IMR-90 (cell line): ENCODE measurements around the gene ATG7. TPM values are rescaled to one million over a fixed set of nuclear protein-coding genes. Genes with fewer than 3 reads are reported as not detected.

ENCODE experiments used
- ATAC-seq: fragments of 200-7000 bp; cut with Tn5 transposase; 2 replicates; pipeline ENCODE4 v1.9.1; 2020; ENCODE audit warnings: low read depth, mild to moderate bottlenecking, moderate library complexity
- BruUV-seq: library from RNA; stranded (reverse); fragments of 400-500 nt; replicated peaks from 2 replicates; lab custom pipeline; 2021; lab: Mats Ljungman, UMichigan
- CTCF ChIA-PET: fragments of 300-600 bp; formaldehyde crosslinking; extraction: SDS; loops from one replicate; lab custom pipeline; 2021; ENCODE audit warnings: antibody characterized with exemption; lab: Yijun Ruan, JAX
- POLR2A ChIA-PET: fragments of 300-600 bp; sonication (Branson Sonifier 250); formaldehyde crosslinking; loops from one replicate; lab custom pipeline; 2022; ENCODE audit warnings: antibody characterized with exemption; ENCODE audit not compliant: unreplicated experiment; lab: Charles Lee
- DNase-seq: peaks from one replicate; pipeline ENCODE4 v3.0.0; 2013
- H2AFZ ChIP-seq: replicated peaks from 2 replicates; pipeline ENCODE3; 2013; ENCODE audit warnings: low read length, mild to moderate bottlenecking; ENCODE audit not compliant: poor library complexity
- H2AK5ac ChIP-seq: 2 replicates; pipeline ENCODE4 v1.6.1; 2013; ENCODE audit warnings: low read depth, low read length, inconsistent platforms
- H2AK9ac ChIP-seq: replicated peaks from 2 replicates; pipeline ENCODE3; 2013; ENCODE audit warnings: mild to moderate bottlenecking, low read depth, low read length, moderate library complexity; ENCODE audit not compliant: poor library complexity
- H2BK120ac ChIP-seq: 2 replicates; pipeline ENCODE4 v1.6.1; 2013; ENCODE audit warnings: low read depth, low read length, inconsistent platforms
- H2BK15ac ChIP-seq: 3 replicates; pipeline ENCODE4 v1.6.1; 2013; ENCODE audit warnings: low read depth, low read length, inconsistent platforms
- H2BK20ac ChIP-seq: 2 replicates; pipeline ENCODE4 v1.6.1; 2013; ENCODE audit warnings: low read depth, mild to moderate bottlenecking, inconsistent platforms, low read length, moderate library complexity
- H2BK5ac ChIP-seq: 2 replicates; pipeline ENCODE4 v1.6.1; 2013; ENCODE audit warnings: mild to moderate bottlenecking, low read depth, low read length, inconsistent platforms; ENCODE audit not compliant: poor library complexity, severe bottlenecking
- H3K14ac ChIP-seq: replicated peaks from 2 replicates; pipeline ENCODE4 v1.6.1; 2013; ENCODE audit warnings: low read depth, low read length, inconsistent platforms
- H3K18ac ChIP-seq: 2 replicates; pipeline ENCODE4 v1.6.1; 2013; ENCODE audit warnings: low read depth, low read length, control low read depth
- H3K23ac ChIP-seq: 2 replicates; pipeline ENCODE4 v1.6.1; 2013; ENCODE audit warnings: low read depth, low read length, inconsistent platforms
- H3K27ac ChIP-seq: 2 replicates; pipeline ENCODE4 v1.5.1; 2013; ENCODE audit warnings: mild to moderate bottlenecking, control low read depth, low read length; ENCODE audit not compliant: insufficient read depth
- H3K27me3 ChIP-seq: 2 replicates; pipeline ENCODE4 v1.6.1; 2013; ENCODE audit warnings: low read length; ENCODE audit not compliant: control insufficient read depth, insufficient read depth
- H3K36me3 ChIP-seq: 2 replicates; pipeline ENCODE4 v1.6.1; 2013; ENCODE audit warnings: low read length, mixed read lengths; ENCODE audit not compliant: control insufficient read depth, insufficient read depth
- H3K4ac ChIP-seq: 2 replicates; pipeline ENCODE4 v1.6.1; 2013; ENCODE audit warnings: low read depth, low read length, inconsistent platforms
- H3K4me1 ChIP-seq: 2 replicates; pipeline ENCODE4 v1.6.1; 2013; ENCODE audit warnings: low read length, mixed read lengths; ENCODE audit not compliant: control insufficient read depth, insufficient read depth
- H3K4me2 ChIP-seq: 2 replicates; pipeline ENCODE4 v1.6.1; 2013; ENCODE audit warnings: low read depth, mild to moderate bottlenecking, control low read depth, low read length, moderate library complexity
- H3K4me3 ChIP-seq: 2 replicates; pipeline ENCODE4 v1.5.1; 2013; ENCODE audit warnings: low read depth, mild to moderate bottlenecking, control low read depth, low read length, moderate library complexity; ENCODE audit not compliant: insufficient read depth
- H3K56ac ChIP-seq: 2 replicates; pipeline ENCODE4 v1.6.1; 2013; ENCODE audit warnings: low read length, inconsistent platforms; ENCODE audit not compliant: insufficient read depth; ENCODE audit errors: extremely low read depth
- H3K79me1 ChIP-seq, 2 experiments: 2 replicates each; pipeline ENCODE4 v1.6.1; 2013; ENCODE audit warnings: low read length in 2 of 2, inconsistent platforms in 1 of 2, low read depth in 1 of 2
- H3K9ac ChIP-seq: 2 replicates; pipeline ENCODE4 v1.6.1; 2013; ENCODE audit warnings: low read depth, low read length, control low read depth
- H3K9me1 ChIP-seq: 2 replicates; pipeline ENCODE4 v1.6.1; 2013; ENCODE audit warnings: low read length, inconsistent platforms; ENCODE audit not compliant: insufficient read depth
- H3K9me3 ChIP-seq: 2 replicates; pipeline ENCODE4 v1.6.1; 2013; ENCODE audit warnings: low read length; ENCODE audit not compliant: control insufficient read depth, insufficient read depth
- H4K20me1 ChIP-seq: 2 replicates; pipeline ENCODE4 v1.6.1; 2013; ENCODE audit warnings: low read length, inconsistent platforms; ENCODE audit not compliant: insufficient read depth
- H4K5ac ChIP-seq: 2 replicates; pipeline ENCODE4 v1.6.1; 2013; ENCODE audit warnings: mild to moderate bottlenecking, low read depth, low read length, control low read depth
- H4K8ac ChIP-seq, 2 experiments: 2 replicates each; pipeline ENCODE4 v1.6.1; 2013; ENCODE audit warnings: low read depth in 2 of 2, low read length in 2 of 2, control low read depth in 1 of 2, inconsistent platforms in 1 of 2
- H4K91ac ChIP-seq: 2 replicates; pipeline ENCODE4 v1.6.1; 2013; ENCODE audit warnings: low read depth, low read length, inconsistent platforms; ENCODE audit not compliant: insufficient read depth
- CEBPB ChIP-seq: IDR thresholded peaks from 2 replicates; pipeline ENCODE4 v1.6.1; 2012; ENCODE audit warnings: low read depth, low read length, improper control_type of control experiment
- MAZ ChIP-seq: IDR thresholded peaks from 2 replicates; pipeline ENCODE4 v1.6.1; 2012; ENCODE audit warnings: low read depth, mild to moderate bottlenecking, low read length, improper control_type of control experiment, moderate library complexity, borderline replicate concordance
- RCOR1 ChIP-seq: IDR thresholded peaks from 2 replicates; pipeline ENCODE4 v1.6.1; 2012; ENCODE audit warnings: mild to moderate bottlenecking, low read length, improper control_type of control experiment; ENCODE audit not compliant: insufficient replicate concordance
- WGBS, 2 experiments: methylation state at CpG; one replicate each; pipeline versions ENCODE4 v1.1.5 to v1.1.7; 2013; ENCODE audit warnings: missing lambda C conversion rate in 2 of 2; ENCODE audit not compliant: insufficient read length in 1 of 2; ENCODE audit errors: extremely low coverage in 2 of 2; 5-methylcytosine and 5-hydroxymethylcytosine counted together
- dilution Hi-C: fragments of 300-500 bp; cut with HindIII; formaldehyde crosslinking; loops from one replicate; pipeline ENCODE4 v1.14.3; 2018; ENCODE audit warnings: low sequenced_read_pairs; ENCODE audit not compliant: unreplicated experiment
- in situ Hi-C: fragments of 300-500 bp; cut with MboI; formaldehyde crosslinking; loops from 3 replicates; pipeline ENCODE4 v1.14.3; 2019; ENCODE audit warnings: low sequenced_read_pairs, inconsistent platforms, mixed read lengths
- intact Hi-C: fragments of 100-400 bp; cut with micrococcal nuclease; formaldehyde crosslinking; loops from 2 replicates; pipeline ENCODE4 v1.10.0; 2022
- polyA plus RNA-seq, 3 experiments: library from polyadenylated mRNA; depleted of rRNA; stranded (reverse); fragments of >200 nt; gene quantifications; 2 replicates each; pipeline ENCODE4 v1.2.3, GENCODE V29; 2012; ENCODE audit warnings: low replicate concordance in 1 of 3
- total RNA-seq: library from RNA; depleted of rRNA; stranded (reverse); fragments of >200 nt; gene quantifications from 2 replicates; pipeline ENCODE4 v1.2.3, GENCODE V29; 2012

The ATG7 gene
- total and polyA plus RNA-seq, 2 of the 4 experiments (the other 2 are of a cell fraction): 15.6 to 51.4 TPM

GRCh38 chr3:11390411-11391131 is 118.4 kb downstream of the ATG7 start:
- no peak overlapping the region for H3K56ac ChIP-seq
- no peaks in the 10 kb centered on the region for H3K36me3 ChIP-seq
- H2BK5ac ChIP-seq: no peak overlapping the region
- peak; percentile 8 for DNase-seq
- H3K18ac ChIP-seq: no peak overlapping the region
- in situ Hi-C loops (no loop called here), dilution Hi-C loops (no loop called here), intact Hi-C loops (no loop called here)
- 0 out of 2 replicates have a peak overlapping the region, but pooled peaks have one; percentile 1 for H3K14ac ChIP-seq
- POLR2A ChIA-PET: interaction anchor here (0.6 kb wide), 2 partner anchors 88 to 174 kb away, joined by 3 to 6 read pairs; no protein-coding TSS in a partner anchor
- H2BK15ac ChIP-seq: no peak overlapping the region
- peaks cover 13 to 18% of the 10 kb centered on the region in 2 experiments for H3K79me1 ChIP-seq
- no peaks in the 10 kb centered on the region for H3K9me3 ChIP-seq
- peak overlapping the region in 1 of 2 experiments; percentile 40; a peak in 1 of 4 replicates for H4K8ac ChIP-seq
- 0 out of 2 replicates have a peak overlapping the region, but pooled peaks have one; percentile 50 for H3K4ac ChIP-seq
- peaks cover 16% of the 10 kb centered on the region for H3K4me1 ChIP-seq
- no peak overlapping the region for H2AFZ ChIP-seq
- H4K20me1 ChIP-seq: no peaks in the 10 kb centered on the region
- no peak overlapping the region for H3K4me2 ChIP-seq
- H4K91ac ChIP-seq: no peak overlapping the region
- ATAC-seq: no peak
- no peak overlapping the region for H3K4me3 ChIP-seq
- no peak overlapping the region for H3K27ac ChIP-seq
- H3K27me3 ChIP-seq: no peaks in the 10 kb centered on the region
- CTCF ChIA-PET: interaction anchor here (0.6 to 1.0 kb wide), 3 partner anchors 10 to 1310 kb away, joined by 3 to 7 read pairs (median 4); no protein-coding TSS in a partner anchor
- whole genome bisulfite sequencing, 2 experiments: no CpG with 5 or more reads among the region's 5 CpGs
- H3K23ac ChIP-seq: no peak overlapping the region
- H2AK9ac ChIP-seq: no peak overlapping the region
- H2BK20ac ChIP-seq: no peak overlapping the region
- no peak overlapping the region for H2AK5ac ChIP-seq
- no peak overlapping the region for H4K5ac ChIP-seq
- peaks cover 11% of the 10 kb centered on the region; the same call in 1 of the 2 replicates for H3K9me1 ChIP-seq
- TF ChIP-seq RCOR1 (no peak), MAZ (no peak), CEBPB (no peak)
- no peak overlapping the region for H3K9ac ChIP-seq
- no TSS peak for BruUV-seq
- no peak overlapping the region for H2BK120ac ChIP-seq
